Activated T-helper 1 cell treated with anti-CD3 and anti-CD28 coated beads, Interleukin-2, amount 50 U/mL, for 16 hours (primary cell): ENCODE results near the gene MGAT1.
"Not testable (repeated sequence)": the region's sequence is repeated elsewhere in the genome, so short reads cannot be mapped to it uniquely, and the experiment has no call there.

Experiments
- DNase-seq, 2 donors: peaks; one replicate each; pipeline ENCODE4 v3.0.0-alpha.2; 2020; ENCODE audit warnings: low read depth in 1 of 2, low spot score in 1 of 2

The MGAT1 gene

DNA sequence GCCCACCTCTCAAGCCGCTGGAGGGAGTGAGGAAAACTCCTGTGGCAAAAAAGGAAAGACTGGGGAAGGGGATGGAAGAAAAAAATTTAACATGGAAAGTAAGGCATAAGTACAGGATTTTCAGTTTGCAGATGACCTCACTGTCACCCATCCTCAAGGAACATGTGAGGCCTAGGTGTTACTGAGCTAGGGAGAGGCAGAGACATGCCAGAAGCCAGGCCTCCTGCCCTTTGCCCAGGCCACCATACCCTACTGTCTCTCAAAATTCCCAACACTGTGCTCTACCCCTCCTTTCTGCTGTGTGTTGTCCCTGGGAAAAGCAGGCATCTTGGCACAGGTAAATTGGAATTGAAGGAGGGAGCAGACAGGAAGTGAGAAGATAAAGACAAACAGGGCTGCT lies 4.4 kb upstream of the MGAT1 start:
- DNase-seq: no peak

DNA sequence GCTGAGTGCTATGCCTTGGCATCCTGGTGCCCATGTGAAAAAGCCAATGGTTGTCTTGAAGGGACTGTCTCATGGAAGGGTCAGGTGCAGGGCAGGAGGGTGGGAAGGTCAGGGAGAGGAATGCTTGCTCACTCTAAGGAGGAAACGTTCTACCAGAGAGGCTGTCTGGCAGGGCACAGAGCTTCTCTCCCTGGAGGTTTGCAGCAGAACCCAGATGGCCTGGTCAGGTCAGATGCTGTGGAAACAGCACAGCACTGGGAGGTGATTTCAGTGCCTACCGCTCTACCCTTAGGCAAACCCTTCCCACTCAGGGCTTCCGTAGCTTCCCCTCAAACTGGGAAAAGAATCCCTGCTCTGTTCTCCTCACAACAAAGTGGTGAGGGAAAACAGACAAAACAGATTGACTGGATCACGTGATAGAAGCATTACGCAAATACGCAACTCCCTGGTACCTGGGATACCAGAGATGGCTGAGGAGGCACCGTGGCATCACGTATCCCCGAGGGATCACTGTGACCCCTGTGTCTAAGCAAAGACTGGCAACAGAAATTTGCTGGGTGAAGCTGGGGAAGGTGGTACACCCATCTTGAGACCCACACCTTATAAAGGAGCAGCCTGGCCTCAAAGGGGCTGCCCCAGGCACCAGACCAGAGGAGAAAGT lies 3.9 kb upstream of the MGAT1 start:
- no peak for DNase-seq

DNA sequence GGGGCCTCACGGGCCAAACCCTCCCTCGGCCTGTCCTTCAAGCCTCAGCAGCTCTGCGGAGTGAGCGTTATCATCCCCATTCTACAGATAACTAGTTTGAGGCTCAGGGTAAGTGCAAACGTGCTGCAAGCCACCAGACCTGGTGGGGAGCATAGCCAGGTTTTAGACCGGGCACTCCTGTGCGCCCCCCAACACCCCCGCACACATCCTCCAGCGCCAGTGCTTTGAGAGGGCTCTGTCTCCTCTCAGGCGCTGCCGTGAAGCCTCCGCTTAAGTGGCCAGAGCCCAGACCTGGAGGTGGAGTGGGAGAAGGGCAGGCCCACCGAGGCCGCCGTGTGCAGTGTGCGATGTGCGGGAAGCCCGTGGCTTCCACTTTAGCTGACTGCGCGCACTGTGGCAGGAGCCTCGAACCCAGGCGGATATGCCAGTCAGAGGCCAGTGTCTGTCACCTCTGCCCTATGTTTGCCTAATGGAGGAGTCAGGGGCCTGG lies 1.6 kb upstream of the MGAT1 start:
- DNase-seq: no peak

DNA sequence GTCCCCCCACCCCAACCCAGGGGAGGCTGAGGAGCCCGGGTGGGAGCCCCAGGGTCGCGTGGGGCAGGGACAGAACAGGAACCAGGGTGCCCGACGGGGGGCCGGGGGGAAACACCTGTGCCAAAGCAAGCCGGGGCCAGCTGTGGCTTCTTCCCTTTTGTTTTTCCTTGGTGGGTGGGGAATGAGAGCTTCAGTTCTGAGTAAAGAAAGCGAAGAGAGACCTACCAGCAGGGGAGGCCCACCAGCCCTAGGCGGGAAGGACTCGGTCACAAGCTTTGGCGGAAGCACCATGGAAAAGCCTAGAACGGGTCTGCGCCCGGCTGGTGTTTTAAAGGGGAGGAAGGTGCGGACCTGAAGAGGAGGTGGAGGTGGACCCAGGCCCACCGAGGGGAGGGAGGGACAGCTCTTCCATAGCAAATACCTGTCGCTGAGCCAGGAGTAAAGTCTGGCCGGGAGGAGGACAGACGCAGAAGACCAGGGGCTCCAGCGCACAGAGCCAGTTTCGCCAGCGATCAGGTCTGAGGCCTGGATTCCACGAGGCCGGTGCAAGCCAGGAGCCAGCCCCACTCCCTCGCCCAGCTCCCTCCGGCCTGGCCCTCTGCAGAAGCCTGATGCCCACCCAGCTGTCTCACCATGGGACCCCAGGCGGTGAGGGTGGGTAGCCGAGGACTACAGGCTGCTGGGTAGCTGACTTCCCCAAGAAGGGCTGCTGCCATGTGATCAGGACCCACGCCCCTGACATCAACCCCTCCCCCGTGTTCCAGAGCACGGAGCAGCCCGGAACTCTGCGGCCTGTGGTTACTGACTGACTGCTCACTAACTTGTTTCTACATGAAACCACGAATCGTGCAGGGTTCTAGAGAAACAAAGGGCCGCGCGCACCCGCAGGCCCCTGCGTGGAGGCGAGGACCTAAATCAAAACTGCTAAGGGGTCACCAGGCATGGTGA lies 849 bp upstream of the MGAT1 start:
- DNase-seq: peak; percentile 64 to 70

DNA sequence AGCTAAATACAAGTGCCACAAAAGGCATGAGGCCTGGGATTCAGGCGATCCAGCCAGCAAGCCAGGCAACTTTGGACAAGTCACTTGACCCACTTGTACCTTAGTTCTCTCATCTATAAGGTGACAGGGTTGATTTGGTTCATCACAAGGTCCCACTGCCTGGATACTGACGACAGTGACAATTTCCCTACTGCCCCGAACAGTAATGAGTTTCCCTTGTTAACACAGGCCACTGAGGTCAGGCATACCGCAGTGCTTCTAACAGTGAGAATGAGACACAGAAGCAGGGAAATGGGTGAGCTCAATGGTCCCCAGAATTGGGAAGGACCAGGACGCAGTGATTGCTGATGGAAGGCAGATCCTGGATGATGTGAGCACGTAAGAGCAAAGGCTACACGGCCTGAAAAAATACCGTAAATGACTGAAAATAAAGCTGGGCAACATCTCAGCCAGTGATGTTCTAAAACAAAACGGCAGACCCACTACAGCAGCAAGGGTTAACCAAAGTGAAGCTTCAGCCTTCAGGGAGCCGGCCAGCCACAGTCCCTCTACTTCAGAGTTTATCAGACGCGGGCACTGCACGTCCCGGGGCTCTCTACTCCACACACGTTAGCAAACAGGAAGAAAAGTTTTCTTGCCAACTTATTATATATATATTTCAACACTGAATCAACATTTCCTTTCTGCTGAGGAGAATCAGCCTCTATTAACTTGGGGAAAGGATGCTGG lies 846 bp downstream of the MGAT1 start:
- no peak for DNase-seq

DNA sequence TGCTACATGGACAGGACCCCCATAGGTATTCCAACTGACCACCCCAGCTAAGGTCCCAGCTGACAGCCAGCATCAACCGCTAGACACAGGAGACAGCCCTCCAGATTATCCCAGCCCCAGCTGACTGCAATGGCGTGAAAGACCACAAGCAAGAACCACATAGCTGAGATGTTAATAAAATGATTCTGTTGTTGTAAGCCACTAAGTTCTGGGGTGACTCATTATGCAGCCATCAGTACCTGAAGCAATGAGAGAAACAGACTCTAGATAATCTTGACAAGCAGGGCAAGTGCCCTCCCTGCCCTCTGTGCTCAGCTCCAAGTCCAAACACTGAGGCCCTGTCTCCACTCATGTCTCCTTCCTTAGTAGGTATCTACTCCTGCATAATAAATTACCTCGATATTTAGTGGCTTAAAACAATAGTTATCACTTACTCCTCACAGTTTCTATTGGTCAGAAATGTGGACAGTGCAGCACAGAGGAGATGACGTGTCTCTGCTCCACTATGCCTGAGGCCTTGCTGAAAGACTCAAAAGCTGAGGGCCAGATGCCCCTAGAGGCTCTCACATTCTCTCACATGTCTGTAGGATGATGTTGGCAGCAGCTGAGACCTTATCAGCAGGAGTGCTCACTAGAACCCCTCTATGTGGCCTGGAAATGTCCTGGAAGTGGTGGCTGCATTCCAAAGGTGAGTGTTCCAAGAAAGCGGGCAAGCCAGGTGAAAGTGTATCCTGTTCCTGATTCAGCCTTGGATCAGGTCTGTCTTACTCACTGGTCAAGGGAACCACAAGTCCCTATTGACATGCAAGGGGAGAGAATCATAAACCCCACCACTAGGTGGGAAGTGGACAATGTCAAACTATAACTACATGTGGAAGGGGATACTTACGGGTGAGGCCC lies 2.5 kb downstream of the MGAT1 start:
- no peak for DNase-seq

DNA sequence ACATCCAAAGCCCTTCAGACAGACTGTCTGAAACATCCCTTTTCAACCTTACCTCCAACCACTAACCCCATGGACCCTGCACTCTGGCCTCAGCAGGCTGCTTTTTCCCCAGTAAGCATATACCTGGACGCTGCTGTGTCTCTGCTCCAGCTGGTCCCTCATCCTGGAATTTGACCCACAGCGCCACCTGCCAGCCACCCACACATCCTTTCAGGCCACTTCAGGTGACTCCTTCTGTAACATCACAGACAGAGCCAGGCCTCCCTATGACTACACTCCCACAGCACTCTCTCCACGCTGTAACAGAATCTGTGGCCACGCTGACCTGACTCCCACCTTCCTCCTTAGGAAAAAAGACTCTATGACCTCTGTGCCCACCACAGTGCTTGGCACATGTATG lies 3.4 kb downstream of the MGAT1 start:
- no peak for DNase-seq

DNA sequence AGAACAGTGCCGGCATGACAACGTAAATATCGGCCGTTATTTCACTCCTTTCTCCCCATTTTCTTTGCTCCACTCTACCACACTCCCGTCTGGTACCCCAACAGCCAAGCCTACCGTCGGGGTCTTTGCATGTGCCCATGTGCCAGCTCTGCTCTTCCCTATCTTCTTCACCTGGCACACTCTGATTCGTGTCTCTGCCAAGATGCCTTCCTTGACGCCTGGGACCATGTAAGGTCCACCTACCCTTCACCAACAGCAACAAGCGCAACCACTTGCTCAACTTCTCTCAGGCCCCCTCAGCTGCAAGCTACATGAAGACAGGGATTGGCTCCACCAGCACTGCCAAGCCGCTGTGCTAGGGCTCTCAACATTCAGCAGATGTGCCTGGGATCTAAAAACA lies 4.4 kb downstream of the MGAT1 start:
- DNase-seq: no peak

DNA sequence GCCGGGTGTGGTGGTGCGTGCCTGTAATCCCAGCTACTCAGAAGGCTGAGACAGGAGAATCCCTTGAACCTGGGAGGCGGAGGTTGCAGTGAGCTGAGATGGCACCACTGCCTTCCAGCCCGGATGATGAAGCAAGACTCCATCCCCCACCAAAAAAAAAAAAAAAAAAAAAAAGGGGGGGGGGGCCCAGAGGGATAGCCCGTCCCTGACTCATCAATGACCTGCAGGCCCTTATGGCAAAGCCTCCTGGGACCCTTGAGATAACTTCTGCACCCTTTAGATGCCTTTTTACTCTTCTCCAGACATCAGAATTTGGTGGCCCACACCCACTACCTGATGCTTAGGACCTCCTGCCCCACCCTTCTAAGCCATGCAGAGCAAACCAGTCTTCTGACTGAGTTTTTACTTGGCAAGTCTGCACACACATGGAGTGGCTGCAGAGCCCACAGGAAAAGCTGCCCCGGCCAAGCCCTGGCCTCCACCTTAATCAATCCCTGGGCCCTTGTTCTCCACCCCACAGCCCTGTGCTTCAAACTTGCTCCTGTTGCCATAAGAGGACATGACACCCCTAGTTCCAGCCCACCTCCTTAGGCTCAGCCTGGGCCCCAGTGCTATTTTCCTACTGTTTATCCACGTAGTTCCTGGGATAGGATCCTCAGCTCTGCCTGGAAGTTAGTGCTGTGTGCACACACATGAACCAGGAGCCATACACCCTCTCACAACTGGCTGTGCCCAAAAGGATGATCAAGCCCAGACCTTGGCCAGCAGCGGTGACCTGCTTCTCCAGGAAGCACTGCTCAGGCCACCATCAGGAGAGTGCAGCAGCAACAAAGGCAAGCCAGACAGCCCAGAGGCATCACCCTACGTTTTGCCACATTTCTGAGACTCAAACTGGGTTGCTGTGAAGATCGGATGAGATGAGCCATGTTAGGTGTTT lies 5.1 kb downstream of the MGAT1 start:
- DNase-seq: no peak

DNA sequence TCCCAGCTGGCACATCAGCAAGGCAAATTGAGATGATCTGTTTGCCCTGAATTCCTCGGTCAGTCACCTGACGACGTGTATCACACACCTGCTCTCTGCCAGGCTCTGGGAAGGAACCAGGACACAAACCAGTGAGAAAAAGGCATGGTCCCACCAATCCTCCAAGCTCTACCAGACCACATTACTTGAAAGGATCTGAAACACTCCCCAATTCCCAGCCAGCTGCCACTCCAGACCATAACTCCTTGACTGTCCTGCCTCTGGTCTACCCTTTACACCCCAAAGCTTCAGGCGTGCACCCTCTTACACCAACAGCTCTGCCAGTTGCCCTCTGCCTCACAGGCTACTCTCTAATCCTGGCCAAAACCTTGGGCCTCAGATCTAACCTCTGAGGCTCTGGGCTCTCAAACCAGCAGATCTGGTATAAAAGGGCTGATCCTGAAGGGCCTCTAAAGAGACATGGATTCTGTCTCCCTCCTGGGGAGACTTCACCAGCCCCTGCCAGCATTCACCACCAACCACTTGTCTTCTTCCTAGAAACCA lies 6.8 kb downstream of the MGAT1 start:
- DNase-seq: no peak

DNA sequence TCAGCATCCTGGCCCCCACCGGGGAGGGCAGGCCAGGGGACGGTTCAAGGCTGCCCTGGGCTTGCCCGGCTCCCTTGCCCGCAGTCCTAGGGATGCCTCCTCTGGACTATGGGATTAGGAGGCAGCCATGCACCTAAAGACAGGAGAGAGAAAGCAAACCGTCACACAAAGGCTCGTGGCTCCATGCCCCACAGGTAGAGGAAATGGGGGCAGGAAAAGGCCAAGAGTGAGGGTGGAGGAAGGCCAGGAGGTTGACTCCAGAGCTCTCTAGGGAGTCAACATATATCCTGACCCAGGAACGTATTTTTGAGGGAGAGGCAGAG lies 9.7 kb downstream of the MGAT1 start:
- no peak for DNase-seq

DNA sequence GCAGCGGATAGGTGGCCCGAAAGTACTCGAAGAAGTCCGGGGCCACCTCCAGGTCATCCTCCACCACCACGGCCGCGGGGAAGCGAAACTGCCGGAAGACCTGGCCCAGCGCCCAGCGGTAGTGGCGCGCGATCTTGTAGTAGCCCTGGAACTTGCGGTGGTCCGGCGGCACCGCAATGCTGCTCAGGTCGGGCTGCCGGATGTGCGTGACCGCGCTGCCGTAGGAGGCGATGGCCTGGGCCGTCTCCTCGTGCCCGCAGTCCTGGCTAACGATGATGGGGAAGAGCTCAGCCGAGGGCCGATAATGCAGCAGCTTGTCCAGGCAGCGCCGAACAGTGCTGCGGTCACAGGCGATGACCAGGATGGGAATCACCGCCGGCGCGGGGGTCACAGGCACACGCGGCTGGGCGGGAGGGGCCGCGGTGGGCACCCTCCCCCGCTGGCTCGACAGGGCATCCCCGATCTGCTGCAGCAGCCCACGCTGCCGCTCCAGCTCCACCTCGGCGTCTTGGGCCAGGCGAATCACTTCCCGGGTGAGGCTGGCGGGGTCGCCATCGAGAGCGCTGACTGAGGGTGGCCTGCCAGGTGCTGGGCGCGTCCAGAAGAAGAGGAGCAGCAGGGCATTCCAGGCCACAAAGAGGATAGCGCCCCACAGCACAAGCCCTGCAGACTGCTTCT lies 10.2 kb downstream of the MGAT1 start:
- DNase-seq: no peak

DNA sequence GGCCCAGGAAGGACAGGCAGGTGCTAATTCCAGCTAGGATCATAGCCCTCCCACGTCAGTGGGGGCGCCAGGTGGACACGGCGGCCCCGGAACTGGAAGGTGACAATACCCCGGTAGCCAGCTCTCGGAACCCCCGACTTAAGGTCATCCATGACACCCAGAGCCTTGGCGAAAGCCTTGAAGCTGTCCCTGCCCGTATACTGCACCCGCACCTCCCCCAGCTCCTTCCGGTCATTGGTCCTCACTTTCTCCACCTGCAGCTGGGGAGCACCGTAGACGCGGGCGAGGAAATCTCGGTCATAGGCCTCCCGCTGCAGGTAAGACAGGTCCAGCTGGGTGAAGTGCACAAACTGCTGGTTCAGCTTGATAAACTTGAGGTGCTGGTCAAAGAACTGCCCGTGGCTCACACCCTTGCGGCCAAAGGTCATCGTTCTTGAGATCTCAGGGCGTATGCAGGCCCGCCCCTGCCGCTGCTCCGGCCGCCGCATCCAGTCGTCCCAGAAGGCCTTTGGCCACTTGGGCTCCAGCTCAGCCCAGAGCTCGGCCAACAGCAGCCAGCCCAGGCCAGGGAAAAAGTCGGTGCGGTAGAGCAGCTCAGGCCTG lies 10.9 kb downstream of the MGAT1 start:
- DNase-seq: no peak

DNA sequence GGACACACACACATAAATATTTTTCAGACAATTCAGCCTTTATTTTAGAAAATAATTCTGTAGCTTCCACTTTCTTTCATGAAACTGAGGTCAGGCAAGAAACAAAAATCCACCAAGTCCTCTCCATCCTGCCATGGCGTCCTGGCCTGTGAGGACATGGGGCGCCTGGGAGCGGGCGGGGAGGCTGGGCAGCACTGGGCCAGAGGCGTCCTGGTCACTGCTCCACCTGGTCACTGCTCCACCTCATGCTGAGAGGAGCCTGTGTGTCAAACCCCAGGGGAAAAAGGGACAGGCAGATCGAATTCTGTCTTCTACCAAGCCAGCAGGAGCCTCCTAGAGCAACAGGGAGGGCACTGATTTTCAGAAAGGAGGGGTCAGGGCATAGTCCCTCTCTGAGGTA lies 12.1 kb downstream of the MGAT1 start:
- no peak for DNase-seq

DNA sequence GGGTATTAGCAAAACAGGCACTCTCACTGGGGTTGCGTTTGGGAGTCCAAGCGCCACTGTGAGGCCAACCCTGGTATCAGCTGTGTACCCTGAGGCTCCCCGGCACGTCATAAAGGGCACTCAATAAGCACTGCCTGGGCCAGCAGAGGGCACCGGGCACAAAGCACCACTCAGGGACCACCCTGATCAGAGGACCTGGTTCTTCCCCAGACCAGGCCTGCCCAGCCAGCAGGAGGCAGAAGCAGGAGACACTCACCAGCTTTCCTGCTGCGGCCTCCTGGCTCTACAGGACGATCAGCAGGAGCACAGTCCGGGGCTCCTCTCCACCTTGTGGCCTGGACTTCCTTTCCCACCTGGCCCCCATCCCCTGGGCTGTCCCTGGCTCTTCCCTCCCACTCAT lies 12.6 kb downstream of the MGAT1 start:
- DNase-seq: no peak

DNA sequence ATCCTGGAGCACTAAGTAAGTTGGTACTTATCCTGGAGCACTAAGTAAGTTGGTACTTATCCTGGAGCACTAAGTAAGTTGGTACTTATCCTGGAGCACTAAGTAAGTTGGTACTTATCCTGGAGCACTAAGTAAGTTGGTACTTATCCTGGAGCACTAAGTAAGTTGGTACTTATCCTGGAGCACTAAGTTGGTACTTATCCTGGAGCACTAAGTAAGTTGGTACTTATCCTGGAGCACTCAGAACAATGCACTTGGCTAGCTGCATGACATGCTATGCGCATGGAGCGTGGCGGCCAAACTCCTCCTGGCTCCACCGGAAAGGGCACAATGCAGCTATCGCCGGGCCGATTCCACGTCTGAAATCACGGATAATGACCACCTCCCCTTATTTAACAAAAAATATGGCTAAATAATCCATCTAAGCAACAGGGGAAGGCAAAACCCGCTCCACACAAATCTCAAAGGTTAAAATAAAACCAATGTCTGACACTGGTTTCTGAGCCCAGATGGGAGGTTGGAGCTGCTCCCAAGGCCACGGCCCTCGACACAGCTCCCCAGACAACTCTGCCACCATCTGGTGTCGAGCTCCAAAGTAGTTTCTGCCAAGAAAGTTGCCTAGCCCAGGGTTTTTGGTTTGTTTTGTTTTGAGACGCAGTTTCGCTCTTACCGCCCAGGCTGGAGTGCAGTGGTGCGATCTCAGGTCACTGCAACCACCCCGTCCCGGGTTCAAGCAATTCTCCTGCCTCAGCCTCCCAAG lies 13.8 kb downstream of the MGAT1 start:
- DNase-seq: not testable (repeated sequence)

DNA sequence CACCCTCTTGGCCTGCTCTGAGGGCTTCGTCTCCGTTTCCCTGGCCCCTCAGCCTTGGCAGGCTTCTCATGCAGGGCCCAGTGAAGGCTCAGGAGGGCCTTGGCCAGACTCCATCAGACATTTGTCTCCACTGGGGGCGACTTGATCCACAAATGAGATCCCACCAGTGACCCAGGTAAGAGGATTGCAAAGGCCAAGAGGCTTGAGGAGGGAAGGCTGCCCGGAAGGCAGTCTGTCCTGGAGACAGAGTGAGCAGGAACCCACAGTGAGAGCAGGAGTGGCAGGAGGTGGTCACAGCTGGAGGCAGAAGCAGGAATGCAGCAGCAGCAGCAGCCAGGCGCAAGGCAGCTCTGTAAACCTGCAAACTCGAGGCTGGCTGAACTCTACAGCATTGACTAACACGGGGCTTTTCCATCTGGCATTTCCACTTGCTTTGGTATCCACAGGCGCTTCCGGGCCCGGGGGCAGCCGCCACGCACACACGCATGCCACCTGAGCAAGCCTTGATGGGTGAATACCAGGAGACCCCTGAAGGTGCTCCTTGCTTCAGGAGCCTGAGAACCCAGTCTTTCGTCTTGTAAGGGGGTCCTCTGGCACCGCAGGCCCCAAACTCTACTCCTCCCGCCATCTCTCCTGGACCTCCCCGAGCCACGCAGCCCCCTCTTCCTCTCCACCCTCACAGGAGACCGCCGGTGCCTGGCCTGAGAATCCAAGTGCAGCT lies 14.7 kb downstream of the MGAT1 start:
- no peak for DNase-seq
